Measurements from ENCODE around the gene SPNS3.

The SPNS3 gene

GRCh38 chr17:4474093-4474492, 40.4 kb downstream of the SPNS3 start:
- TF ChIP-seq ZNF488 (tag by site-specific recombination; IDR thresholded peaks at IDR 0.05) (no peak), ZBTB48 (tag by site-specific recombination; IDR thresholded peaks at IDR 0.05) (no peak)
- Histone ChIP-seq H3K4me1 (ENCODE audit: control insufficient read depth, insufficient read depth, low read length) (no peaks in the 10 kb centered on the region), H3K9me3 (ENCODE audit: control insufficient read depth, insufficient read depth, low read depth, low read length) (no peaks in the 10 kb centered on the region), H3K27ac (ENCODE audit: extremely low read depth, low read depth, low read length) (no peak overlapping the region), H3K4me3 (ENCODE audit: low read depth, low read length) (no peak overlapping the region), H3K36me3 (ENCODE audit: control insufficient read depth in 2 of 2, insufficient read depth in 1 of 2, low read length in 2 of 2) (no peaks in the 10 kb centered on the region)
- ChIA-PET POLR2A (no interaction called here), CTCF (interaction anchor here (0.5 to 0.6 kb wide), 3 partner anchors 17 to 259 kb away, joined by 3 read pairs; no protein-coding TSS in a partner anchor)

GRCh38 chr17:4475001-4475400, 41.3 kb downstream of the SPNS3 start:
- ChIA-PET CTCF (interaction anchor here (0.6 kb wide), 2 partner anchors 18 to 22 kb away, joined by 3 read pairs; no protein-coding TSS in a partner anchor), POLR2A (no interaction called here)
- Histone ChIP-seq H3K36me3 (ENCODE audit: control insufficient read depth in 2 of 2, insufficient read depth in 1 of 2, low read length in 2 of 2) (no peaks in the 10 kb centered on the region), H3K27ac (ENCODE audit: extremely low read depth, low read depth, low read length) (no peak overlapping the region), H3K4me1 (ENCODE audit: control insufficient read depth, insufficient read depth, low read length) (no peaks in the 10 kb centered on the region), H3K9me3 (ENCODE audit: control insufficient read depth, insufficient read depth, low read depth, low read length) (no peaks in the 10 kb centered on the region), H3K4me3 (ENCODE audit: low read depth, low read length) (no peak overlapping the region)
- no peak for TF ChIP-seq ZBTB1 (tag by site-specific recombination; IDR thresholded peaks at IDR 0.05)
- TF ChIP-seq ZNF398 (tag by site-specific recombination; IDR thresholded peaks at IDR 0.05) = no peak
- TF ChIP-seq ZNF184 (tag by site-specific recombination; IDR thresholded peaks at IDR 0.05) = no peak
- no peak for TF ChIP-seq ZNF843 (tag by site-specific recombination; IDR thresholded peaks at IDR 0.05)
- no peak for TF ChIP-seq OSR2 (tag by site-specific recombination; IDR thresholded peaks at IDR 0.05)
- TF ChIP-seq ZNF266 (tag by site-specific recombination; IDR thresholded peaks at IDR 0.05; ENCODE audit: low read depth) = no peak
- TF ChIP-seq ZFHX2 (tag by site-specific recombination; conservative IDR thresholded peaks at IDR 0.05) = no peak
- TF ChIP-seq ZNF302 (tag by site-specific recombination; IDR thresholded peaks at IDR 0.05; ENCODE audit: low read depth) = no peak

GRCh38 chr17:4475463-4475862, 41.7 kb downstream of the SPNS3 start:
- POLR2A ChIA-PET = no interaction called here
- Histone ChIP-seq H3K36me3 (ENCODE audit: control insufficient read depth in 2 of 2, insufficient read depth in 1 of 2, low read length in 2 of 2) (no peaks in the 10 kb centered on the region), H3K9me3 (ENCODE audit: control insufficient read depth, insufficient read depth, low read depth, low read length) (no peaks in the 10 kb centered on the region), H3K27ac (ENCODE audit: extremely low read depth, low read depth, low read length) (no peak overlapping the region), H3K4me3 (ENCODE audit: low read depth, low read length) (no peak overlapping the region), H3K4me1 (ENCODE audit: control insufficient read depth, insufficient read depth, low read length) (no peaks in the 10 kb centered on the region)
- CTCF ChIA-PET = no interaction called here
- TF ChIP-seq IKZF3 (tag by site-specific recombination; IDR thresholded peaks at IDR 0.05) = no peak

GRCh38 chr17:4476017-4476416, 42.3 kb downstream of the SPNS3 start:
- Histone ChIP-seq H3K36me3 (ENCODE audit: control insufficient read depth in 2 of 2, insufficient read depth in 1 of 2, low read length in 2 of 2) (no peaks in the 10 kb centered on the region), H3K9me3 (ENCODE audit: control insufficient read depth, insufficient read depth, low read depth, low read length) (no peaks in the 10 kb centered on the region), H3K27ac (ENCODE audit: extremely low read depth, low read depth, low read length) (no peak overlapping the region), H3K4me1 (ENCODE audit: control insufficient read depth, insufficient read depth, low read length) (no peaks in the 10 kb centered on the region), H3K4me3 (ENCODE audit: low read depth, low read length) (no peak overlapping the region)
- TF ChIP-seq SETDB1 (IDR thresholded peaks at IDR 0.05; ENCODE audit: insufficient read length, low read length) (no peak), ZNF791 (tag by site-specific recombination; IDR thresholded peaks at IDR 0.05) (no peak), ZNF513 (tag by site-specific recombination; IDR thresholded peaks at IDR 0.05) (no peak), ZSCAN23 (tag by site-specific recombination; IDR thresholded peaks at IDR 0.05) (no peak), RBAK (tag by site-specific recombination; IDR thresholded peaks at IDR 0.05) (no peak), ZNF596 (tag by site-specific recombination; IDR thresholded peaks at IDR 0.05) (no peak), BCL11B (tag by site-specific recombination; IDR thresholded peaks at IDR 0.05; ENCODE audit: low read depth) (no peak), BCL11A (tag by site-specific recombination; IDR thresholded peaks at IDR 0.05; ENCODE audit: low read depth) (no peak), ZNF148 (tag by site-specific recombination; IDR thresholded peaks at IDR 0.05; ENCODE audit: borderline replicate concordance) (no peak), ZNF202 (tag by site-specific recombination; IDR thresholded peaks at IDR 0.05; ENCODE audit: borderline replicate concordance) (no peak)
- POLR2A ChIA-PET = no interaction called here
- CTCF ChIA-PET = interaction anchor here (0.6 kb wide), 1 partner anchor 427 kb away, joined by 4 read pairs; the partner anchor contains the start of gene CHRNE

All from HEK293 (cell line).